ENCODE data around the gene GPR157. TPM values are rescaled to one million over a fixed set of nuclear protein-coding genes. Genes with fewer than 3 reads are reported as not detected.
A peak's percentile ranks its signal among the peaks of the same experiment; 100 is the strongest.

The GPR157 gene
- total RNA-seq, 6 donors from 2014 or later = 12.0 to 26.5 (median 16.7) TPM

- ATAC-seq (ENCODE audit: low FRiP score in 2 of 2) (peak in 1 of 2 donors; percentile 16), DNase-seq (no peak)
- no peaks in the 10 kb centered on the region for H3K36me3 ChIP-seq
- H3K9me3 ChIP-seq = no peaks in the 10 kb centered on the region
- WGBS, 2 donors = 85 to 91% methylated on average over 16 to 22 of the region's 22 CpGs
- H3K4me1 ChIP-seq = peaks cover 11 to 30% (median 22%) of the 10 kb centered on the region in 4 donors
- TF ChIP-seq CTCF (IDR thresholded peaks at IDR 0.05) (no peak), EP300 (IDR thresholded peaks at IDR 0.05) (no peak)
- peak overlapping the region in 2 of 4 donors; percentile 9 to 34 for H3K27ac ChIP-seq
- no peak overlapping the region for H3K4me3 ChIP-seq
- no peaks in the 10 kb centered on the region for H3K27me3 ChIP-seq
Measured at GRCh38 chr1:9121496-9122409, 7.1 kb downstream of the GPR157 start.

- WGBS, 2 donors = 67 to 71% methylated on average over 8 to 9 of the region's 9 CpGs
- no peak for DNase-seq
Measured at GRCh38 chr1:9120312-9120958, 8.5 kb downstream of the GPR157 start.

GRCh38 chr1:9119745-9120144, 9.2 kb downstream of the GPR157 start:
- peak in 1 of 4 donors; percentile 69 for TF ChIP-seq EP300 (IDR thresholded peaks at IDR 0.05)
- TF ChIP-seq POLR2AphosphoS5 (IDR thresholded peaks at IDR 0.05) = peak in 1 of 2 donors; percentile 32
- TF ChIP-seq POLR2A (IDR thresholded peaks at IDR 0.05) = no peak
- TF ChIP-seq CTCF (IDR thresholded peaks at IDR 0.05) = no peak
- peak; percentile 30 to 38 for ATAC-seq (ENCODE audit: low FRiP score in 2 of 2)

More at GRCh38 chr1:9120312-9120958, 8.5 kb downstream of the GPR157 start:
- no peak for TF ChIP-seq POLR2A (IDR thresholded peaks at IDR 0.05)
- TF ChIP-seq EP300 (IDR thresholded peaks at IDR 0.05) = no peak
- no peak for TF ChIP-seq CTCF (IDR thresholded peaks at IDR 0.05)
- no peak for TF ChIP-seq POLR2AphosphoS5 (IDR thresholded peaks at IDR 0.05)
- Histone ChIP-seq H3K27me3 (no peaks in the 10 kb centered on the region), H3K4me3 (no peak overlapping the region), H3K36me3 (no peaks in the 10 kb centered on the region), H3K9me3 (no peaks in the 10 kb centered on the region), H3K27ac (peak overlapping the region; percentile 3 to 61 (median 55)), H3K4me1 (peaks cover 11 to 22% (median 17%) of the 10 kb centered on the region in 4 donors)
- peak in 1 of 2 donors; percentile 15 for ATAC-seq (ENCODE audit: low FRiP score in 2 of 2)

GRCh38 chr1:9118186-9118585, 10.7 kb downstream of the GPR157 start:
- Histone ChIP-seq H3K36me3 (no peaks in the 10 kb centered on the region), H3K9me3 (no peaks in the 10 kb centered on the region), H3K4me3 (no peak overlapping the region), H3K27ac (peak overlapping the region in 1 of 4 donors; percentile 6), H3K4me1 (peaks cover 11 to 22% (median 18%) of the 10 kb centered on the region in 4 donors), H3K27me3 (no peaks in the 10 kb centered on the region)
- TF ChIP-seq EP300 (IDR thresholded peaks at IDR 0.05) = no peak
- TF ChIP-seq POLR2A (IDR thresholded peaks at IDR 0.05) = no peak
- no peak for TF ChIP-seq CTCF (IDR thresholded peaks at IDR 0.05)
- no peak for TF ChIP-seq POLR2AphosphoS5 (IDR thresholded peaks at IDR 0.05)
- DNase-seq = no peak
- WGBS, 2 donors = 53 to 74% methylated on average over 7 of the region's 7 CpGs
- ATAC-seq (ENCODE audit: low FRiP score in 2 of 2) = no peak

More at GRCh38 chr1:9119745-9120144, 9.2 kb downstream of the GPR157 start:
- DNase-seq = peak in 1 of 2 donors; percentile 73
- WGBS, 2 donors = 61 to 67% methylated on average over 5 to 9 of the region's 9 CpGs
- H3K9me3 ChIP-seq = no peaks in the 10 kb centered on the region
- no peak overlapping the region for H3K4me3 ChIP-seq
- H3K4me1 ChIP-seq = peaks cover 11 to 22% (median 17%) of the 10 kb centered on the region in 4 donors
- peak overlapping the region; percentile 3 to 61 (median 55) for H3K27ac ChIP-seq
- no peaks in the 10 kb centered on the region for H3K36me3 ChIP-seq
- H3K27me3 ChIP-seq = no peaks in the 10 kb centered on the region

All from upper lobe of left lung (tissue), 6 donors.